SK-N-SH treated with all-trans-retinoic acid at 6 μM for 48 hours (cell line): ENCODE data around the gene TBC1D26.

Experiments
- ATAC-seq: fragments of 200-7000 bp; cut with Tn5 transposase; 3 replicates; pipeline ENCODE4 v1.9.1; 2020; ENCODE audit warnings: mild to moderate bottlenecking, moderate library complexity
- BACH2 ChIP-seq: fragments of 250-450 bp; sonication (Bioruptor Pico); IDR thresholded peaks from 2 replicates; pipeline ENCODE4 v1.9.0; 2021; ENCODE audit warnings: mild to moderate bottlenecking, borderline replicate concordance
- CREB5 ChIP-seq: fragments of 250-450 bp; sonication (Bioruptor Pico); IDR thresholded peaks from 2 replicates; pipeline ENCODE4 v1.5.1; 2020; ENCODE audit warnings: low read depth, mild to moderate bottlenecking, moderate library complexity
- CSRNP3 ChIP-seq: fragments of 250-450 bp; sonication (Bioruptor Pico); IDR thresholded peaks from 2 replicates; pipeline ENCODE4 v1.5.1; 2021; ENCODE audit warnings: mild to moderate bottlenecking, moderate library complexity
- ESRRG ChIP-seq: fragments of 250-450 bp; sonication (Bioruptor Pico); IDR thresholded peaks from 2 replicates; pipeline ENCODE4 v1.6.1; 2021; ENCODE audit warnings: mild to moderate bottlenecking
- GLIS3 ChIP-seq: fragments of 250-450 bp; sonication (Bioruptor Pico); IDR thresholded peaks from 2 replicates; pipeline ENCODE4 v1.5.0; 2020; ENCODE audit warnings: mild to moderate bottlenecking, moderate library complexity
- ISL1 ChIP-seq: fragments of 250-450 bp; sonication (Bioruptor Pico); IDR thresholded peaks from 2 replicates; pipeline ENCODE4 v2.1.2; 2022; ENCODE audit warnings: mild to moderate bottlenecking, moderate library complexity
- PPARA ChIP-seq: fragments of 250-450 bp; sonication (Bioruptor Pico); IDR thresholded peaks from 2 replicates; pipeline ENCODE4 v1.5.0; 2020; ENCODE audit warnings: mild to moderate bottlenecking, borderline replicate concordance
- RARB ChIP-seq: fragments of 250-450 bp; sonication (Bioruptor Pico); IDR thresholded peaks from 2 replicates; pipeline ENCODE4 v1.8.0; 2021; ENCODE audit warnings: mild to moderate bottlenecking, moderate library complexity
- SNAI2 ChIP-seq: fragments of 250-450 bp; sonication (Bioruptor Pico); IDR thresholded peaks from 2 replicates; pipeline ENCODE4 v1.5.0; 2020; ENCODE audit warnings: mild to moderate bottlenecking, moderate library complexity
- TCF4 ChIP-seq: fragments of 250-450 bp; sonication (Bioruptor Pico); IDR thresholded peaks from 2 replicates; pipeline ENCODE4 v1.8.0; 2021; ENCODE audit warnings: mild to moderate bottlenecking, moderate library complexity, borderline replicate concordance
- TOX ChIP-seq: fragments of 250-450 bp; sonication (Bioruptor Pico); IDR thresholded peaks from 2 replicates; pipeline ENCODE4 v1.8.0; 2021; ENCODE audit warnings: mild to moderate bottlenecking, moderate library complexity, borderline replicate concordance
- ZC3H10 ChIP-seq: fragments of 250-450 bp; sonication (Bioruptor Pico); IDR thresholded peaks from 2 replicates; pipeline ENCODE4 v1.5.1; 2021; ENCODE audit warnings: mild to moderate bottlenecking, moderate library complexity
- ZFP3 ChIP-seq: fragments of 250-450 bp; sonication (Bioruptor Pico); IDR thresholded peaks from 2 replicates; pipeline ENCODE4 v1.5.0; 2020; ENCODE audit warnings: mild to moderate bottlenecking, moderate library complexity
- ZNF565 ChIP-seq: fragments of 450-650 bp; formaldehyde crosslinking; conservative IDR thresholded peaks from 2 replicates; pipeline ENCODE4 v1.5.0; 2020; ENCODE audit warnings: low read depth, mild to moderate bottlenecking, moderate library complexity
- ZNF70 ChIP-seq: fragments of 450-650 bp; formaldehyde crosslinking; IDR thresholded peaks from 2 replicates; pipeline ENCODE4 v1.5.0; 2020; ENCODE audit warnings: mild to moderate bottlenecking, moderate library complexity
- ZNF8 ChIP-seq: fragments of 450-650 bp; formaldehyde crosslinking; IDR thresholded peaks from 2 replicates; pipeline ENCODE4 v1.5.0; 2020; ENCODE audit warnings: mild to moderate bottlenecking, moderate library complexity
- TF ChIP-seq, protein P1 (sequence below): fragments of 250-450 bp; sonication (Bioruptor Pico); IDR thresholded peaks from 2 replicates; pipeline ENCODE4 v1.8.0; 2020; ENCODE audit warnings: mild to moderate bottlenecking, moderate library complexity, borderline replicate concordance
- TF ChIP-seq, protein P2 (sequence below): fragments of 250-450 bp; sonication (Bioruptor Pico); IDR thresholded peaks from 2 replicates; pipeline ENCODE4 v1.8.0; 2021; ENCODE audit warnings: low read depth, mild to moderate bottlenecking, moderate library complexity, borderline replicate concordance
- TF ChIP-seq, protein P3 (sequence below): fragments of 250-450 bp; sonication (Bioruptor Pico); IDR thresholded peaks from 2 replicates; pipeline ENCODE4 v1.5.0; 2020; ENCODE audit warnings: mild to moderate bottlenecking, moderate library complexity

Gene TBC1D26

GRCh38 chr17:15780188-15780587, 48.1 kb downstream of the TBC1D26 start:
- no peak for ATAC-seq
- TF ChIP-seq ISL1 (CRISPR knock-in tag) (no peak), BACH2 (CRISPR knock-in tag) (no peak), RARB (CRISPR knock-in tag) (no peak)
- TF ChIP-seq, protein P1, sequence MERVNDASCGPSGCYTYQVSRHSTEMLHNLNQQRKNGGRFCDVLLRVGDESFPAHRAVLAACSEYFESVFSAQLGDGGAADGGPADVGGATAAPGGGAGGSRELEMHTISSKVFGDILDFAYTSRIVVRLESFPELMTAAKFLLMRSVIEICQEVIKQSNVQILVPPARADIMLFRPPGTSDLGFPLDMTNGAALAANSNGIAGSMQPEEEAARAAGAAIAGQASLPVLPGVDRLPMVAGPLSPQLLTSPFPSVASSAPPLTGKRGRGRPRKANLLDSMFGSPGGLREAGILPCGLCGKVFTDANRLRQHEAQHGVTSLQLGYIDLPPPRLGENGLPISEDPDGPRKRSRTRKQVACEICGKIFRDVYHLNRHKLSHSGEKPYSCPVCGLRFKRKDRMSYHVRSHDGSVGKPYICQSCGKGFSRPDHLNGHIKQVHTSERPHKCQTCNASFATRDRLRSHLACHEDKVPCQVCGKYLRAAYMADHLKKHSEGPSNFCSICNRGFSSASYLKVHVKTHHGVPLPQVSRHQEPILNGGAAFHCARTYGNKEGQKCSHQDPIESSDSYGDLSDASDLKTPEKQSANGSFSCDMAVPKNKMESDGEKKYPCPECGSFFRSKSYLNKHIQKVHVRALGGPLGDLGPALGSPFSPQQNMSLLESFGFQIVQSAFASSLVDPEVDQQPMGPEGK (CRISPR knock-in tag): no peak
- TF ChIP-seq, protein P2, sequence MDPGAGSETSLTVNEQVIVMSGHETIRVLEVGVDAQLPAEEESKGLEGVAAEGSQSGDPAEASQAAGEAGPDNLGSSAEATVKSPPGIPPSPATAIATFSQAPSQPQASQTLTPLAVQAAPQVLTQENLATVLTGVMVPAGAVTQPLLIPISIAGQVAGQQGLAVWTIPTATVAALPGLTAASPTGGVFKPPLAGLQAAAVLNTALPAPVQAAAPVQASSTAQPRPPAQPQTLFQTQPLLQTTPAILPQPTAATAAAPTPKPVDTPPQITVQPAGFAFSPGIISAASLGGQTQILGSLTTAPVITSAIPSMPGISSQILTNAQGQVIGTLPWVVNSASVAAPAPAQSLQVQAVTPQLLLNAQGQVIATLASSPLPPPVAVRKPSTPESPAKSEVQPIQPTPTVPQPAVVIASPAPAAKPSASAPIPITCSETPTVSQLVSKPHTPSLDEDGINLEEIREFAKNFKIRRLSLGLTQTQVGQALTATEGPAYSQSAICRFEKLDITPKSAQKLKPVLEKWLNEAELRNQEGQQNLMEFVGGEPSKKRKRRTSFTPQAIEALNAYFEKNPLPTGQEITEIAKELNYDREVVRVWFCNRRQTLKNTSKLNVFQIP (CRISPR knock-in tag): no peak

- no peak for ATAC-seq
- TF ChIP-seq ZFP3 (CRISPR knock-in tag): no peak
- no peak for TF ChIP-seq ZNF565
- TF ChIP-seq PPARA (CRISPR knock-in tag): no peak
- no peak for TF ChIP-seq ISL1 (CRISPR knock-in tag)
- no peak for TF ChIP-seq RARB (CRISPR knock-in tag)
- no peak for TF ChIP-seq ZNF8 (CRISPR knock-in tag)
- no peak for TF ChIP-seq TCF4
- TF ChIP-seq CREB5 (CRISPR knock-in tag): no peak
- no peak for TF ChIP-seq TOX
- TF ChIP-seq ZC3H10 (CRISPR knock-in tag): no peak
- TF ChIP-seq SNAI2 (CRISPR knock-in tag): no peak
- TF ChIP-seq, protein P3, sequence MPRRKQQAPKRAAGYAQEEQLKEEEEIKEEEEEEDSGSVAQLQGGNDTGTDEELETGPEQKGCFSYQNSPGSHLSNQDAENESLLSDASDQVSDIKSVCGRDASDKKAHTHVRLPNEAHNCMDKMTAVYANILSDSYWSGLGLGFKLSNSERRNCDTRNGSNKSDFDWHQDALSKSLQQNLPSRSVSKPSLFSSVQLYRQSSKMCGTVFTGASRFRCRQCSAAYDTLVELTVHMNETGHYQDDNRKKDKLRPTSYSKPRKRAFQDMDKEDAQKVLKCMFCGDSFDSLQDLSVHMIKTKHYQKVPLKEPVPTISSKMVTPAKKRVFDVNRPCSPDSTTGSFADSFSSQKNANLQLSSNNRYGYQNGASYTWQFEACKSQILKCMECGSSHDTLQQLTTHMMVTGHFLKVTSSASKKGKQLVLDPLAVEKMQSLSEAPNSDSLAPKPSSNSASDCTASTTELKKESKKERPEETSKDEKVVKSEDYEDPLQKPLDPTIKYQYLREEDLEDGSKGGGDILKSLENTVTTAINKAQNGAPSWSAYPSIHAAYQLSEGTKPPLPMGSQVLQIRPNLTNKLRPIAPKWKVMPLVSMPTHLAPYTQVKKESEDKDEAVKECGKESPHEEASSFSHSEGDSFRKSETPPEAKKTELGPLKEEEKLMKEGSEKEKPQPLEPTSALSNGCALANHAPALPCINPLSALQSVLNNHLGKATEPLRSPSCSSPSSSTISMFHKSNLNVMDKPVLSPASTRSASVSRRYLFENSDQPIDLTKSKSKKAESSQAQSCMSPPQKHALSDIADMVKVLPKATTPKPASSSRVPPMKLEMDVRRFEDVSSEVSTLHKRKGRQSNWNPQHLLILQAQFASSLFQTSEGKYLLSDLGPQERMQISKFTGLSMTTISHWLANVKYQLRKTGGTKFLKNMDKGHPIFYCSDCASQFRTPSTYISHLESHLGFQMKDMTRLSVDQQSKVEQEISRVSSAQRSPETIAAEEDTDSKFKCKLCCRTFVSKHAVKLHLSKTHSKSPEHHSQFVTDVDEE (CRISPR knock-in tag): no peak
- TF ChIP-seq ZNF70 (CRISPR knock-in tag): no peak
- no peak for TF ChIP-seq BACH2 (CRISPR knock-in tag)
- TF ChIP-seq CSRNP3 (CRISPR knock-in tag): no peak
- TF ChIP-seq, protein P2 (CRISPR knock-in tag): no peak
- TF ChIP-seq, protein P1 (CRISPR knock-in tag): no peak
- TF ChIP-seq ESRRG (CRISPR knock-in tag): no peak
- no peak for TF ChIP-seq GLIS3 (CRISPR knock-in tag)
Observed at GRCh38 chr17:15782866-15783265, 50.8 kb downstream of the TBC1D26 start.
